Common myeloid progenitor, CD34-positive (primary cell): ENCODE data around the gene PDPK1.
"Not testable (repeated sequence)": the region's sequence is repeated elsewhere in the genome, so short reads cannot be mapped to it uniquely, and the experiment has no call there.

Experiments used
- CTCF ChIA-PET: fragments of 350-600 bp; sonication (Branson Sonifier 250); formaldehyde crosslinking; loops from one replicate; lab custom pipeline; 2021; ENCODE audit warnings: antibody characterized with exemption; lab: Charles Lee
- POLR2A ChIA-PET: fragments of 350-600 bp; sonication (Branson Sonifier 250); formaldehyde crosslinking; loops from one replicate; lab custom pipeline; 2021; ENCODE audit warnings: antibody characterized with exemption; lab: Charles Lee
- DNase-seq, 3 donors: peaks; one replicate each; pipeline versions ENCODE4 v3.0.0 to v3.0.0-alpha.2; 2013
- H3K27ac ChIP-seq, 2 experiments: 1 replicate in 1 of 2; 2 replicates in 1 of 2; pipeline ENCODE4 v1.7.0; 2013; ENCODE audit warnings: inconsistent platforms in 2 of 2, low read length in 2 of 2, mild to moderate bottlenecking in 2 of 2, low read depth in 1 of 2, moderate library complexity in 1 of 2; ENCODE audit not compliant: severe bottlenecking in 2 of 2, insufficient read depth in 1 of 2, poor library complexity in 1 of 2
- H3K27me3 ChIP-seq, 5 experiments: replicated peaks in 2 of 5; 1 replicate in 3 of 5; 2 replicates in 2 of 5; pipeline versions ENCODE4 v1.6.1 to v1.7.0; 2013; ENCODE audit warnings: low read length in 4 of 5, mild to moderate bottlenecking in 2 of 5, moderate library complexity in 2 of 5, inconsistent platforms in 1 of 5; ENCODE audit not compliant: insufficient read depth in 5 of 5, control insufficient read depth in 4 of 5
- H3K36me3 ChIP-seq, 4 experiments: 1 replicate in 2 of 4; 2 replicates in 2 of 4; pipeline versions ENCODE4 v1.6.1 to v1.7.0; 2013; ENCODE audit warnings: low read length in 3 of 4, control low read depth in 1 of 4, mild to moderate bottlenecking in 1 of 4; ENCODE audit not compliant: control insufficient read depth in 4 of 4, insufficient read depth in 4 of 4
- H3K4me1 ChIP-seq, 4 experiments: 1 replicate in 3 of 4; 2 replicates in 1 of 4; pipeline versions ENCODE4 v1.6.1 to v1.7.1; 2013; ENCODE audit warnings: low read length in 3 of 4, mild to moderate bottlenecking in 3 of 4, control low read depth in 1 of 4, inconsistent platforms in 1 of 4, moderate library complexity in 1 of 4; ENCODE audit not compliant: control insufficient read depth in 4 of 4, insufficient read depth in 4 of 4; ENCODE audit errors: control extremely low read depth in 1 of 4
- H3K4me3 ChIP-seq, 7 experiments: 1 replicate in 4 of 7; 2 replicates in 3 of 7; pipeline versions ENCODE4 v1.5.1 to v1.7.0; 2013; ENCODE audit warnings: mild to moderate bottlenecking in 7 of 7, low read length in 6 of 7, moderate library complexity in 6 of 7, inconsistent platforms in 2 of 7, low read depth in 2 of 7, control low read depth in 1 of 7; ENCODE audit not compliant: insufficient read depth in 4 of 7, control insufficient read depth in 1 of 7; ENCODE audit errors: extremely low read depth in 1 of 7
- H3K9me3 ChIP-seq, 5 experiments: 1 replicate in 4 of 5; 2 replicates in 1 of 5; pipeline versions ENCODE4 v1.6.1 to v1.7.1; 2013; ENCODE audit warnings: low read length in 4 of 5, mild to moderate bottlenecking in 2 of 5, inconsistent platforms in 1 of 5, low read depth in 1 of 5, moderate library complexity in 1 of 5; ENCODE audit not compliant: control insufficient read depth in 4 of 5, insufficient read depth in 2 of 5; ENCODE audit errors: control extremely low read depth in 1 of 5
- WGBS: methylation state at CpG from one replicate; pipeline ENCODE4 v1.1.5; 2013; ENCODE audit not compliant: insufficient coverage; 5-methylcytosine and 5-hydroxymethylcytosine counted together

PDPK1 gene

GRCh38 chr16:2621395-2621794 is 83.6 kb downstream of the PDPK1 start:
- H3K4me3 ChIP-seq, H3K4me1 ChIP-seq, H3K27ac ChIP-seq, CTCF ChIA-PET, H3K27me3 ChIP-seq, POLR2A ChIA-PET, H3K9me3 ChIP-seq, H3K36me3 ChIP-seq, DNase-seq: not testable (repeated sequence)
- WGBS: no CpG with 5 or more reads among the region's 8 CpGs

- H3K27ac ChIP-seq, H3K4me3 ChIP-seq, POLR2A ChIA-PET, CTCF ChIA-PET, H3K4me1 ChIP-seq, H3K36me3 ChIP-seq, DNase-seq, H3K27me3 ChIP-seq, H3K9me3 ChIP-seq: not testable (repeated sequence)
- WGBS: no CpG with 5 or more reads among the region's 6 CpGs
These were observed 89.3 kb downstream of the PDPK1 start for GRCh38 chr16:2627075-2627474.

GRCh38 chr16:2631203-2631602 is 93.4 kb downstream of the PDPK1 start:
- H3K27ac ChIP-seq, H3K36me3 ChIP-seq, H3K27me3 ChIP-seq, CTCF ChIA-PET, POLR2A ChIA-PET, DNase-seq, H3K9me3 ChIP-seq, H3K4me3 ChIP-seq, H3K4me1 ChIP-seq: not testable (repeated sequence)
- no CpG with 5 or more reads among the region's 11 CpGs for WGBS

- CTCF ChIA-PET, H3K9me3 ChIP-seq, H3K36me3 ChIP-seq, H3K27me3 ChIP-seq, POLR2A ChIA-PET, H3K4me3 ChIP-seq, H3K4me1 ChIP-seq, DNase-seq, H3K27ac ChIP-seq: not testable (repeated sequence)
- WGBS: no CpG with 5 or more reads among the region's 7 CpGs
These were observed 94.5 kb downstream of the PDPK1 start for GRCh38 chr16:2632291-2632690.

GRCh38 chr16:2639071-2639721 is 101.4 kb downstream of the PDPK1 start:
- H3K36me3 ChIP-seq, H3K9me3 ChIP-seq, H3K4me1 ChIP-seq, POLR2A ChIA-PET, H3K27me3 ChIP-seq, CTCF ChIA-PET, H3K27ac ChIP-seq, H3K4me3 ChIP-seq, DNase-seq: not testable (repeated sequence)
- WGBS: no CpG with 5 or more reads among the region's 12 CpGs

- H3K27ac ChIP-seq, H3K4me3 ChIP-seq, H3K9me3 ChIP-seq, CTCF ChIA-PET, POLR2A ChIA-PET, H3K4me1 ChIP-seq, DNase-seq, H3K36me3 ChIP-seq, H3K27me3 ChIP-seq: not testable (repeated sequence)
- no CpG with 5 or more reads among the region's 9 CpGs for WGBS
These were observed 101.9 kb downstream of the PDPK1 start for GRCh38 chr16:2639722-2640072.

GRCh38 chr16:2642561-2642960 is 104.7 kb downstream of the PDPK1 start:
- H3K4me3 ChIP-seq, H3K9me3 ChIP-seq, H3K36me3 ChIP-seq, DNase-seq, H3K27me3 ChIP-seq, H3K4me1 ChIP-seq, CTCF ChIA-PET, H3K27ac ChIP-seq, POLR2A ChIA-PET: not testable (repeated sequence)
- WGBS: no CpG with 5 or more reads among the region's 17 CpGs
